HG02642 (cell line): ENCODE results near the gene METTL6.
"Not testable (repeated sequence)": the region's sequence is repeated elsewhere in the genome, so short reads cannot be mapped to it uniquely, and the experiment has no call there.

Experiments used
- ATAC-seq: cut with Tn5 transposase; IDR thresholded peaks from one replicate; pipeline ENCODE4 v1.9.1; 2021; ENCODE audit warnings: mild to moderate bottlenecking; ENCODE audit not compliant: unreplicated experiment, poor library complexity

The METTL6 gene

GRCh38 chr3:15405448-15406050, 21.8 kb downstream of the METTL6 start:
- no peak for ATAC-seq

DNA sequence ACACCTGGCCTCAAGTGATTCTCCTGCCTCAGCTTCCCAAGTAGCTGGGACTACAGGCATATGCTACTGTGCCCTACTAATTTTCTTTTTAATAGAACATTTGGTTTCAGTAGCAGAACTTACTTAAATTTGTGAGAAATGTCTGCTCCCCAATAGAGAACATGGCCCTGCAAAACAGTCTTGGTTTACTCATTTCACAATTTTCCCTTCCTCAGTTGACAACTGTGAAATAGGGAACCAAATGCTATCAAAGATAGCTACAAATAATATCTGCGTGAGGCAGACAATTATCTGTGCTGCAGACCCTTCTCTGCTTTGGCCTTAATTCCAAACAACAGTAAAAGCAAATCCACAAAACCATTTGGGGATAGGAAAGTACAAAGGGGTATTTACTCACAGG, 22.6 kb downstream of the METTL6 start:
- ATAC-seq: no peak

DNA sequence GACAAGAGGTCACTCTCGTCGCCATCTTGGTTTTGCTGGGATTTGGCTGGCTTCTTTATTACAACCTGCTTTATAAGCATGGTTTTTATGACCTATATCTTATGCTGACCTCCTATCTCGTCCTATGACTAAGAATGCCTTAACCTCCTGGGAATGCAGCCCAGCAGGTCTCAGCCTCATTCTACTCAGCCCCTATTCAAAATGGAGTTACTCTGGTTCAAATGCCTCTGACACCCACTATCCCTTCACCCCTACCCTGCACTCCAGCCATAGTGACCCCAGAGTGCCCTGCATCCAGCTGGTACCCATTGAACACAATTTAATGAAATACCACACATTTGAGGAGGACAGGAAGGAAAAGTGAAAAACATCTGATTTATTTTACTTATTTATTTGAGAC, 23.4 kb downstream of the METTL6 start:
- no peak for ATAC-seq

GRCh38 chr3:15403495-15403894, 23.8 kb downstream of the METTL6 start:
- ATAC-seq: no peak

GRCh38 chr3:15401936-15402335, 25.4 kb downstream of the METTL6 start:
- ATAC-seq: no peak

DNA sequence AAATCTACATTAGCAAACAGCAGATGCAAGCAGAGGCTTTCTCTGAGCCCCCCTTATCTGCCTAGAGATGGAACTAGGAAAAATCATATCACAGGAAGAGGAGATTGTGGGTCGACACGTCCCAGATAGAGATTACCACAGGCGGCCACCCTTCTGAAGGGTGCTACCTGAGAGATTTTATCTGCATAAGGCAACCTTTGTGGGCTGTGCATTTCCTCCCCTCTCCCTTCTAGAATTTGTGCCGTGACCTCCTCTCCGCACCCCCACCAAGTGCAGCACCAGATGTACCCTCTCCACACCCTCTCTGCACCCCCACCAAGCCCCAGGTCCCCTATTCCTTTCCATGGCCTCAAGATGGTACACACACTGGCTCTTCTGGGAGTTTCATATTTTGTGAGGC, 27.4 kb downstream of the METTL6 start:
- no peak for ATAC-seq

- ATAC-seq: not testable (repeated sequence)
These were observed 28.6 kb downstream of the METTL6 start for GRCh38 chr3:15398731-15399133.

- not testable (repeated sequence) for ATAC-seq
These were observed 34.1 kb downstream of the METTL6 start for GRCh38 chr3:15393252-15393651.

DNA sequence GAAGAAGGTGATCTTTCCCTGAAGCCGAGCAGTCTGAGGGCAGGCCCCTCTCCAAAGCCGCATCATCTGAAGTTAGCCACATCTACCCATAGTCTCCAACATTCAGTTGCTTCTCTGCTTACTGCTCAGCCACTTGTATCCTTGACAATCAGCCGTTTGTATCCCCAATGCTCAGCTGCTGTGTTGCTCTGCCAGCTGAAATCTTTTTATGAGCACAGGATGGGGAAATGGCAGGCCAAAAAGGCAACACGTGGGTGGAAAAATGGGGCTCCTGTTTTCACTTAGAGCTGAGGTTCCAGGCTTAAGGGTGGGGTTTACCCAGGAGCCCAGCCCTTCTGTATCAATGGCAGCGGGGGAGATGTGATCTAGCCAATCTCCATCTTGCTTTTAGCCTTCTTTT, 36.3 kb downstream of the METTL6 start:
- ATAC-seq: no peak

GRCh38 chr3:15390460-15390859, 36.9 kb downstream of the METTL6 start:
- no peak for ATAC-seq

DNA sequence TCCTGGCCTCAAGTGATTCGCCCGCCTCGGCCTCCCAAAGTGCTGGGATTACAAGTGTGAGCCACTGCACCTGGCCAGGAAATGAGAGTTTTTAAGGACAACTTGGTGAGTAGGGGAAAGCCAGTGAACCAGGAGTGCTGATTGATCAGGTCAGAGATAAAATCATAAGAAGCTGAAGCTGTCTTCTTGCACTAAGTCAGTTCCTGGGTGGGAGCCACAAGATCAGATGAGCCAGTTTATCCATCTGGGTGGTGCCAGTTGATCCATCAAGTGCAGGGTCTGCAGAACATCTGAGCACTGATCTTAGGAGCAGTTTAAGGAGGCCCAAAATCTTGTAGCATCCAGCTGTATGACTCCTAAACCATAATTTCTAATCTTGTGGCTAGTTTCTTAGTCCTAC, 39.0 kb downstream of the METTL6 start:
- not testable (repeated sequence) for ATAC-seq

DNA sequence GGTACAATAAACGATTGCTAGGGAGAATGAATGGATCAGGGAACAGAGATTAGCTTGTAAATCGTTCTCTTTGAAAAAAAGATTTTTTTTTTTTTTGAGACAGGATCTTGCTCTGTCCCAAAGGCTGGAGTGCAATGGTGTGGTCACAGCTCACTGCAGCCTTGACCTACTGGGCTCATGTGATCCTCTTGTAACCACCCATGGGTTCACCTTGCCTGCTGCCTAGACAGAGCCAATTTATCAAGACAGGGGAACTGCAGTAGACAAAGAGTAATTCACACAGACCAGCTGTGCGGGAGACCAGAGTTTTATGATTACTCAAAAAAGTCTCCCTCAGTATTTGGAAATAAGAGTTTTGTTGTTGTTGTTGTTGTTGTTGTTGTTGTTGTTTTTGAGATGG, 39.6 kb downstream of the METTL6 start:
- ATAC-seq: no peak

- ATAC-seq: no peak
These were observed 40.2 kb downstream of the METTL6 start for GRCh38 chr3:15387171-15387581.

GRCh38 chr3:15386654-15386955, 40.7 kb downstream of the METTL6 start:
- not testable (repeated sequence) for ATAC-seq

DNA sequence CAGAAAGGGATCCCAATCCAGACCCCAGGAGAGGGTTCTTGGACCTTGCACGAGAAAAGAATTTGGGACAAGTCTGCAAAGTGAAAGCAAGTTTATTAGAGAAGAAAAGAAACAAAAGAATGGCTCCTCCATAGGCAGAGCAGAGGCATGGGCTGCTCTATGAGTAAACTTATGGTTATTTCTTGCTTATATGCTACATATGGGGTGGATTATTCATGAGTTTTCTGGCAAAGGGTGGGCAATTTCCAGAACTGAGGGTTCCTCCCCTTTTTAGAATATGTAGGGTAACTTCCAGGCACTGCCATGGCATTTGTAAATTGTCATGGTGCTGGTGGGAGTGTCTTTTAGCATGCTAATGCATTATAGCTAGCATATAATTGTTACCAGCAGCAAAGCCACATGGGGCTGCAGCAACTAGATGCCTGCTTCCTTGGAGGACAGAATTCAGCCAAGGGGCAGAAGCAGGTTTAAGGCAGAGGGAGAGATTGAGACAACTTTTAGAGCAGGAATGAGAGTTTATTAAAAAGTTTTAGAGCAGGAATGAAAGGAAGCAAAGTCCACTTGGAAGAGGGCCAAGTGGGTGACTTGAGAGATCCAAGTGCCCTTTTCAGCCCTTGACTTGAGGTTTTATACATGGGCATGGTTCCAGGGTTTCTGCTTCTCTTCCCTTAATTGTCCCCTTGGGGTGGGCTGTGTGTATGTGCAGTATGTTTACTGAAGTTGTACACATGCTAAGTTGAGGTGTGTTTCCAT, 41.3 kb downstream of the METTL6 start:
- ATAC-seq: no peak

DNA sequence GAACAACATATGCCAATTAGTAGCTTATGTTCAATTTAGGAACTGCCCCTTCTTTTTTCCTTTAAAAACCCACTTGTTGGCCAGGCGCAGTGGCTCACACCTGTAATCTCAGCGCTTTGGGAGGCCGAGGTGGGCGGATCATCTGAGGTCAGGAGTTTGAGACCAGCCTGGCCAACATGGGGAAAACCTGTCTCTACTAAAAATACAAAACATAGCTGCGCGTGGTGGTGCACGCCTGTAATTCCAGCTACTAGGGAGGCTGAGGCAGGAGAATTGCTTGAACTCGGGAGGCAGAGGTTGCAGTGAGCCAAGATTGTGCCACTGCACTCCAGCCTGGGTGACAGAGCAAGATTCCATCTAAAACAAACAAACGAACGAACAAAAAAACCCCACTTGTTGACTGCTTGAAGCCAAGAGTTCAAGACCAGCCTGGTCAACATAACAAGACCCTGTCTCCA, 42.1 kb downstream of the METTL6 start:
- ATAC-seq: peak; percentile 18

- peak; percentile 78 for ATAC-seq
These were observed 42.7 kb downstream of the METTL6 start for GRCh38 chr3:15384510-15385237.

- ATAC-seq: no peak
These were observed 44.9 kb downstream of the METTL6 start for GRCh38 chr3:15382405-15382923.

DNA sequence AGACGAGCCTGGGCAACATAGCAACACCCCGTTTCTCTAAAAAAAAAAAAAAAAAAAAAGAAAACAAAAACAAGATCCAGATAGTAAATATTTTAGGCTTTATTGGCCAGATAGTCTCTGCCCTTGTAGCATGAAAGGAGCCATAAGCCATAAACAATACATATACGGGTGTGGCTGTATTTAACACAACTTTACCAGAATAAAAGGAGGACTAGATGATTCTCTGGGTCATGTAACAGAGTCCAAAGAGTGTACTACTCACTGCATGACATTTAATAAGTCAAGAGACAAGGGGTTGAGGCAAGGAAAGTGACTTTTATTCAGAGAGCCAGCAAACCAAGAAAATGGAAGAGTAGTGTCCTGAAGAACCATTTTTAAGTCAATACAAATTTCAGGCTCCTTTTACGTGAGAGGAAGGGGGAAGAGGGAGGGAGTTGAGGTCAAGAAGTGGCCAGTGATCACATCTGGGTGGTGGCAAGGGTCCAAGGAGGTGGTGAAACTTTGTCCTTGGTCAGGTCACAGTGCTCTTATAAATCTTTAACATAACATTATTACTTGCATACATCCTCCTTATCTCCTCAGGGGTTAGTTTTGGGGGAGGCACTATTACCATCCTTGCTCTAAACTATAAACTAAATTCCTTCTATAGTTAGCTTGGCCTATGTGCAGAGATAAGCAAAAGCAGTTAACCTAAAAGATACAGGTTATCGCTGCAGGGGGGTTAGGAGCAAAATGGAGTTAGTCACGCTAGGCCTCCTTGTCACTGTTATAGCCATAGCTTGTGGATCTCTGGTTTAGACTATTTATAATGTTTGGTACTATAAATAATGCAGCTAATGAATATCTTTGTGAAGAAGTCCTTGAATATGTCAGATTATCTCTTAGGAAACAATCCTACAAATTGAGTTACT, 46.1 kb downstream of the METTL6 start:
- ATAC-seq: no peak
